ENCODE measurements around the gene BCL2. TPM values are rescaled to one million over a fixed set of nuclear protein-coding genes. Genes with fewer than 3 reads are reported as not detected.

BCL2 gene
- total and polyA plus RNA-seq, 7 donors, result 1.1 to 27.0 (median 8.9) TPM

GRCh38 chr18:63309422-63309821 is 10.1 kb downstream of the BCL2 start:
- Histone ChIP-seq H3K9me3 (no peaks in the 10 kb centered on the region), H3K36me3 (ENCODE audit: insufficient read depth in 1 of 2, low read depth in 1 of 2) (no peaks in the 10 kb centered on the region), H3K27ac (no peak overlapping the region), H3K4me1 (peaks cover 42% of the 10 kb centered on the region), H3K27me3 (ENCODE audit: insufficient read depth in 3 of 3, low read length in 2 of 3) (no peaks in the 10 kb centered on the region), H3K4me3 (no peak overlapping the region)
- 87 to 93% (median 93%) methylated on average over 5 of the region's 5 CpGs for WGBS, 3 donors
- intact Hi-C loops (cut with DNase I), result no loop called here
- DNase-seq, result no peak
- no peak for ATAC-seq
- no peak for TF ChIP-seq CTCF (IDR thresholded peaks at IDR 0.05)

- H3K36me3 ChIP-seq (ENCODE audit: insufficient read depth in 1 of 2, low read depth in 1 of 2), result no peaks in the 10 kb centered on the region
- peak overlapping the region; percentile 51 for H3K27ac ChIP-seq
- intact Hi-C loops (cut with DNase I), result no loop called here
- TF ChIP-seq CTCF (IDR thresholded peaks at IDR 0.05), result no peak
- H3K4me3 ChIP-seq, result no peak overlapping the region
- 32 to 63% (median 36%) methylated on average over 2 of the region's 2 CpGs for WGBS, 3 donors
- ATAC-seq (peak in 3 of 4 donors; percentile 42 to 56 (median 49)), DNase-seq (no peak)
- H3K27me3 ChIP-seq (ENCODE audit: insufficient read depth in 3 of 3, low read length in 2 of 3), result no peaks in the 10 kb centered on the region
- H3K4me1 ChIP-seq, result peaks cover 39% of the 10 kb centered on the region
- H3K9me3 ChIP-seq, result no peaks in the 10 kb centered on the region
Measured at GRCh38 chr18:63307551-63308200, 11.9 kb downstream of the BCL2 start.

- Histone ChIP-seq H3K36me3 (ENCODE audit: insufficient read depth in 1 of 2, low read depth in 1 of 2) (no peaks in the 10 kb centered on the region), H3K9me3 (no peaks in the 10 kb centered on the region), H3K4me1 (peaks cover 39% of the 10 kb centered on the region), H3K4me3 (no peak overlapping the region), H3K27ac (peak overlapping the region; percentile 51), H3K27me3 (ENCODE audit: insufficient read depth in 3 of 3, low read length in 2 of 3) (no peaks in the 10 kb centered on the region)
- intact Hi-C loops (cut with DNase I), result no loop called here
- DNase-seq (no peak), ATAC-seq (no peak)
- no peak for TF ChIP-seq CTCF (IDR thresholded peaks at IDR 0.05)
- WGBS, 3 donors, result 67 to 90% (median 79%) methylated on average over 7 of the region's 7 CpGs
Measured at GRCh38 chr18:63306819-63307550, 12.6 kb downstream of the BCL2 start.

GRCh38 chr18:63306249-63306648 is 13.3 kb downstream of the BCL2 start:
- ATAC-seq (no peak), DNase-seq (no peak)
- Histone ChIP-seq H3K27ac (no peak overlapping the region), H3K9me3 (no peaks in the 10 kb centered on the region), H3K27me3 (ENCODE audit: insufficient read depth in 3 of 3, low read length in 2 of 3) (no peaks in the 10 kb centered on the region), H3K36me3 (ENCODE audit: insufficient read depth in 1 of 2, low read depth in 1 of 2) (no peaks in the 10 kb centered on the region), H3K4me1 (peaks cover 35% of the 10 kb centered on the region), H3K4me3 (no peak overlapping the region)
- TF ChIP-seq CTCF (IDR thresholded peaks at IDR 0.05), result no peak
- intact Hi-C loops (cut with DNase I), result no loop called here
- 82 to 86% (median 83%) methylated on average over 6 of the region's 6 CpGs for WGBS, 3 donors
